Measurements from ENCODE around the gene UTY. TPM values are rescaled to one million over a fixed set of nuclear protein-coding genes. Genes with fewer than 3 reads are reported as not detected.
"Not testable (repeated sequence)": the region's sequence is repeated elsewhere in the genome, so short reads cannot be mapped to it uniquely, and the experiment has no call there.

The UTY gene
- total RNA-seq, 1 donor from 2014 or later, result 0.10 TPM

- no peak for DNase-seq
Measured at GRCh38 chrY:13296176-13296890, 183.5 kb downstream of the UTY start.

DNA sequence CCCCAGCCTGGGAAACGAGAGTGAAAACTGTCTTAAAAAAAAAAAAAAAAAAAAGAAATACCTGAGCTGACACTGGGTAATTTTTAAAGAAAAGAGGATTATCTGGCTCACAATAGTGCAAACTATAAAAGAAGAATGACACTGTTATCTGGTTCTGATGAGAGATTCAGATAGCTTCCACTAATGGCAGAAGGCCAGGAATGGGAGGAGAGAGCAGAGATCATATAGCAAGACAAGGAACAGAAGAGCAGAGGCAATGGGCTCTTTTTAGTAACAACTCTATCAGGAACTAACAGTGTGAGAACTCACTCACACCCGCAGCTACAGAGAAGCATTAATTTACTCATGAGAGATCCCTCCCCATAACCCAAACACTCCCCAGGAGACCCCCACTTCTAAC lies 184.8 kb downstream of the UTY start:
- no peak for DNase-seq

DNA sequence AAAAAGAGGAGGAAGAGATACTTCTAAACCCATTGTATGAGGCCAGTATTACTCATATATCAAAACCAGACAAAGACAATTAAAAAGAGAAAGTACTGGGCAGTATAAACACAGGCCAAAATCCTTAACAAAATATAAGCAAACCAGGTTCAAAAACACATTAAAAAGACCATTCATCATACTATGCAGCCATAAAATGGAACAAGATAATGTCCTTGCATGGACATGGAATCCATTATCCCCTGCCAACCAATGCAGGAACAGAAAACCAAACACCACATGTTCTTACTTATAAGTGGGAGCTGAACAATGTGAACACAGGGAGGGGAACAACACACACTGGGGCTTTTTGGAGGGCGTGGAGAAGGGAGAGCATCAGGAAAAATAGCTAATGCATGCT lies 188.6 kb downstream of the UTY start:
- DNase-seq, result no peak

- not testable (repeated sequence) for DNase-seq
Measured at GRCh38 chrY:13282151-13283054, 197.4 kb downstream of the UTY start.

GRCh38 chrY:13279561-13279960 lies 200.3 kb downstream of the UTY start:
- DNase-seq, result no peak

GRCh38 chrY:13271706-13272105 lies 208.1 kb downstream of the UTY start:
- DNase-seq, result no peak

- DNase-seq, result not testable (repeated sequence)
Measured at GRCh38 chrY:13253941-13254440, 225.8 kb downstream of the UTY start.

DNA sequence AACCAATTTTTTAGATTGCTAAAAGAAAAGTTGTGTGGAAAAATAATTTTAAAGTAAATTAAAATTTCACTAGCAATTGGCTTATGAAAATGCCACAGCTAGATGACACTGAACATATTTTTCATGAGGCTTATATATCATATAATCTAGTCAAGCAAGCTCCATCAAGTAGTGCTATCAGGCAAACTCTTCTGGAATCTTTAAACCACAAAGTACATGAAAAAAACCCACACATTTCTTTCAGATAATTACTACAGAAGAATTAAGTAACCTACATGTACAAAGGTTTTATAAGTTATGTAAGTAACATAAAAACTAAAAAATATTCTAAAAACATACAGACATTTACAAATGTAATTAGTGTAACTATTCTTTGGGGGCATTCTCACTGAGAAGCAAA lies 229.4 kb downstream of the UTY start:
- no peak for DNase-seq

DNA sequence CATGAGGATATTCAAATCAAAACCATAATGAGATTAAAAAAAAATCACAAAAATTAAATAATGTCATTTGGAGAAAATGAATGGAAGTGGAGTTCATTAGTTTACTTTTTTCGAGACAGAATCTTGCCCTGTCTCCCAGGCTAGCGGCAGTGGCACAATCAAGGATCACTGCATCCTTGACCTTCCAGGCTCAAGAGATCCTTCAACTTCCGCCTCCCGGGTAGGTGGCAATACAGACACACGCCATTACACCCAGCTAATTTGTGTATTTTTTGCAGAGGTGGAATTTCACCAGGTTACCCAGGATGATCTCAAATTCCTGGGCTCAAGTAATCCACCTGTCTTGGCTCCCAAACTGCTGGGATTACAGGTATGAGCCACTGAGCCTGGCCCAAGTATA lies 236.1 kb downstream of the UTY start:
- no peak for DNase-seq

GRCh38 chrY:13233901-13234300 lies 245.9 kb downstream of the UTY start:
- DNase-seq, result no peak

DNA sequence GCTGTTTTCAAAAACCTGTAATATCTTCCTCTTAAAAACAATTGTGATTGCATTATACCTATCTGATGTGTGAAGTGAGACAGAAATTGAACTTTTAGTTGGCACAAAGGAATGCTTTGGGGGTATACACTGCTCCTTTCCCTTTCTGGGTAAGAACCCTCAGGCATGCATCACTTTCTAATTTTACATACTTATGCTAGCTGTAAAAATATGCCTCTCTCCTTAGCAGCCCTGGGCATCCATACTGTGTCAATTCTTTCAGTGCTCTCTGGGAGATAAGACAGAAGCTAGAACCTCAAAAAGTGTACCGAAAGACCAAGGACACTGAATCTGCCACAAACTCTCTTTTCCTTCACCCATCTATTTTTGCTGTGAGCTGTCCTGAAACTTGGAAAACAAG lies 246.7 kb downstream of the UTY start:
- DNase-seq, result no peak

GRCh38 chrY:13227354-13227953 lies 252.4 kb downstream of the UTY start:
- DNase-seq, result no peak

DNA sequence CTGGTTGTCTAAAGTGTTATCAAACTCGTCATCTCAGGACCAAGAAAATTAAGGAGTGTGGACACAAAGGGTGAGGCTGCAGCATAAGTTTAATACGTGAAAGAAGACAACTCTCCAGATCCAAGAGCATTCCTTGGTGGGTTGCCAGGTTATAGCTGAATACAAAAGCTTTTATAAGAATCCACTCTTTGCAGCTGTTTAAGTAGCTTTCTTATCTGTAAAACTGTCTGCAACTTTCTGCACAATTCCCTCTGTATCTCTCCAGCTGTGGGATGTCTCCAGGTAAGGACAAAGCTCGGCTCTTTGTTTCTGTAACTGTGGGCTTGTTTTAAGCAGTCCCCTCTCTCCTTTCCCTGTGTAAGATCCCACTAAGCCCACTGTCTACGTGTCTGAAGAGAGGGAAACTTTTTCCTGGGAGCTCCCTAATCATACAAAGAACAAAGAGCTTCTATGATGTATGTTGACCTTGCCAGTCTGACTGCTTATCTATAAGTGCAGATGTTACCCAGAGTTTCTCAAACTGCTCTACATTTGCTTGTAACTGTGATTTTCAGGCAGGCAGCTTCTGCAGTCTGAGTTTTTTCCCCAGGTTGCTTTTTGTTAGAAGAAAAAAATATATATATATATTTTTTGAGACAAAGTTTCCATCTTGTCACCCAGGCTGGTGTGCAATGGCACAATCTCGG lies 268.7 kb downstream of the UTY start:
- no peak for DNase-seq

DNA sequence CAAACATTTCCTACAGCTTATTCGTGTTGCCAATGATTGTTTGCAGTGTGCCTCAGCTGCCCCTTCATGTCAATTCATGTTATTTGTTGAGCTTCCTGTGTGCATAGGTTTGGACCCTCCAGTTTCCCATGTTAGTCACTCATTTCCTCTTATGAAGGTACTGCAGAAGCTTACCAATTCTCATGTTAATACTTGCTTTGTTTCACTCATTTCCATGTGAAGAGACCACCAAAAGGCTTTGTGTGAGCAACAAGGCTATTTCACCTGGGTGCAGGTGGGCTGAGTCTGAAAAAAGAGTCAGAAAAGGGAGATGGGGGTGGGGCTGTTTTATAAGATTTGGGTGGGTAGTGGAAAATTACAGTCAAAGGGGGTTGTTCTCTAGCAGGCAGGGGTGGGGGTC lies 274.6 kb downstream of the UTY start:
- DNase-seq, result no peak

Other genes with a start within 250 kb of the UTY start
- not detected for gene TMSB4Y, start 223.9 kb upstream of the UTY start, total RNA-seq